DOHH2 (cell line): ENCODE data around the gene SNW1.

Experiments
- CTCF ChIP-seq: fragments of 200-600 bp; sonication (generic); IDR thresholded peaks from one replicate; pipeline ENCODE4 v1.5.1; 2014; ENCODE audit warnings: antibody characterized with exemption, mild to moderate bottlenecking, low read depth, low read length; ENCODE audit not compliant: poor library complexity, severe bottlenecking
- EZH2phosphoT487 ChIP-seq: fragments of 200-600 bp; sonication (generic); IDR thresholded peaks from 2 replicates; pipeline ENCODE4 v1.6.1; 2017; ENCODE audit warnings: borderline replicate concordance, mild to moderate bottlenecking, antibody characterized with exemption, low read length, moderate library complexity, mixed read lengths

DNA sequence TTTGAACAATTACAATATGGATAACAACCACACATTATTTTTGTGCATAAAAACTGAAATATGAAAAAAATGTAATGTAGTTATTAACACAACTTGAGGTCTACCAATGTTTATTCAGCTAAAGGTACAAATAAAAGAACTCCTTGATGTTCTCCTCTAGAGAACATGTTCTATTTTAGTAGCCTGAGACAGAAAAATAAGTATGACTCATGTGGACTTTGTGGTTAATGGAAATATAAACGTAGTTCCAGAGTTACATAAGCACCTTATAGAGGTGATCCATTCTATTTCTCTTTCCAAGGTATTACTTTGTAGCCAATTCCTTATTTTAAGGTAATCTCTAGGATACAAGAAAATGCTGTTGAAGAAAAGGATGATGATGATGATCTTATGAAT lies 78.8 kb downstream of the SNW1 start:
- no peak for TF ChIP-seq CTCF
- no peak for TF ChIP-seq EZH2phosphoT487
